Adipocyte (in vitro differentiated cells): Measurements from ENCODE around the gene ZNF100.
"Not testable (repeated sequence)": the region's sequence is repeated elsewhere in the genome, so short reads cannot be mapped to it uniquely, and the experiment has no call there.

Source experiments
- DNase-seq: peaks from one replicate; pipeline ENCODE4 v3.0.0-alpha.2; 2015; ENCODE audit warnings: low read depth
- H3K27me3 ChIP-seq: replicated peaks from 2 replicates; pipeline ENCODE4 v1.7.0; 2013; ENCODE audit warnings: mild to moderate bottlenecking, low read length, moderate library complexity; ENCODE audit not compliant: control insufficient read depth, insufficient read depth
- H3K36me3 ChIP-seq: 2 replicates; pipeline ENCODE4 v1.7.0; 2013; ENCODE audit warnings: low read length, mild to moderate bottlenecking, moderate library complexity; ENCODE audit not compliant: control insufficient read depth, insufficient read depth, severe bottlenecking
- H3K4me1 ChIP-seq: 2 replicates; pipeline ENCODE4 v1.7.0; 2013; ENCODE audit warnings: mild to moderate bottlenecking, low read length, moderate library complexity; ENCODE audit not compliant: control insufficient read depth, insufficient read depth
- H3K4me3 ChIP-seq: 2 replicates; pipeline ENCODE4 v1.7.0; 2013; ENCODE audit warnings: mild to moderate bottlenecking, low read length, moderate library complexity
- H3K9ac ChIP-seq: 2 replicates; pipeline ENCODE4 v1.7.0; 2013; ENCODE audit warnings: mild to moderate bottlenecking, low read length, moderate library complexity
- H3K9me3 ChIP-seq: 2 replicates; pipeline ENCODE4 v1.7.0; 2013; ENCODE audit warnings: mild to moderate bottlenecking, low read length, moderate library complexity; ENCODE audit not compliant: control insufficient read depth

The ZNF100 gene

DNA sequence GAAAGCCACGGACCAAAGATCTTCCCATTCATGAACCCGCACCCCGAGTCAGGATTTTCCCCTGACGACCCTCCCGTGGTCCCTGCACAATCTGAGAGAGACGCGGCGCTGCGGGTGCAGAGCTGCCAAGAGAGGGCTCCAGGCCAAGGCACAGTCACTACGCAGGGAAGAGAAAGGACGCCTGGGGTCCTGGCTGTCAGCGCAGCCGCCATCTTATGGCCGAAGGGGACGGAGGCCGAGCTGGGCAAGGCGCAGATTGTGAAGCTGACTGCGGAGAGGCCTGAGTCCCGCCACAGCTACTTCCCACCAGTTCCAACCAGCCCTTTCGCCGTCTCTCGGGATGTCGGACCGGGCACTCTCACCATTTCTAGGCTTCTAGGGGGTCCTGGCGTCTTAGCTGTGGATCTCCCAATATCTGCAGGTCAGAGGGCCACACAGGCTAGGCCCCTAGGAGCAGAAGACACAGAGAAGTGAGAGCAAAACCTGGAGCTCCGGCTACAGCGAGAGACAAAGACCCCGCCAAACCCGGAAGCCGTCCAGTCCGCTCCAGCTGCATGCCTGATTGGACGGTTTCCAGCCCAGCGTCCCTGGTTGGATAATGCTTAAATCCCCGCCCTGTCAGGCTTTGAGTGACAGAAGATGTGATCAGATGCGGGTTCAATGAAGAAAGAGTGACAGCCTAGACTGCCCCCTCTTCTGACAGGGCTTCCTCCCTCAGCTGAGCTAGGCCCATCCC is at the start of gene ZNF100:
ZNF100 (minus strand) TSS at position 515 of the 736 bp plus-strand sequence; CDS start at position 365, 150 bp downstream.
- peak; percentile 97 for DNase-seq
- Histone ChIP-seq H3K9ac (peak within 1 kb of the TSS; percentile 91), H3K27me3 (no peaks in the 10 kb centered on the region)

GRCh38 chr19:21812448-21812847 is 45.1 kb upstream of the ZNF100 start:
- Histone ChIP-seq H3K9ac (no peak overlapping the region), H3K27me3 (no peaks in the 10 kb centered on the region), H3K36me3 (peaks cover 100% of the 10 kb centered on the region), H3K9me3 (peaks cover 98% of the 10 kb centered on the region), H3K4me1 (no peaks in the 10 kb centered on the region), H3K4me3 (peak overlapping the region; percentile 70)
- DNase-seq, result no peak

More for the DNA sequence above, at the start of gene ZNF100:
- H3K4me3 ChIP-seq, result peak within 1 kb of the TSS; percentile 97
- no peaks in the 10 kb centered on the region for H3K4me1 ChIP-seq
- peaks cover 28% of the 10 kb centered on the region for H3K36me3 ChIP-seq
- no peaks in the 10 kb centered on the region for H3K9me3 ChIP-seq

- not testable (repeated sequence) for H3K4me1 ChIP-seq, DNase-seq, H3K27me3 ChIP-seq, H3K9ac ChIP-seq
- Histone ChIP-seq H3K4me3 (peak overlapping the region; percentile 70), H3K9me3 (peaks cover 100% of the 10 kb centered on the region), H3K36me3 (peaks cover 71% of the 10 kb centered on the region)
Observed at GRCh38 chr19:21808400-21809000, 41.1 kb upstream of the ZNF100 start.

- Histone ChIP-seq H3K9ac (no peak overlapping the region), H3K9me3 (peaks cover 18% of the 10 kb centered on the region), H3K36me3 (no peaks in the 10 kb centered on the region), H3K4me1 (no peaks in the 10 kb centered on the region), H3K27me3 (no peaks in the 10 kb centered on the region), H3K4me3 (no peak overlapping the region)
- no peak for DNase-seq
Observed at GRCh38 chr19:21789466-21790085, 22.2 kb upstream of the ZNF100 start.

DNA sequence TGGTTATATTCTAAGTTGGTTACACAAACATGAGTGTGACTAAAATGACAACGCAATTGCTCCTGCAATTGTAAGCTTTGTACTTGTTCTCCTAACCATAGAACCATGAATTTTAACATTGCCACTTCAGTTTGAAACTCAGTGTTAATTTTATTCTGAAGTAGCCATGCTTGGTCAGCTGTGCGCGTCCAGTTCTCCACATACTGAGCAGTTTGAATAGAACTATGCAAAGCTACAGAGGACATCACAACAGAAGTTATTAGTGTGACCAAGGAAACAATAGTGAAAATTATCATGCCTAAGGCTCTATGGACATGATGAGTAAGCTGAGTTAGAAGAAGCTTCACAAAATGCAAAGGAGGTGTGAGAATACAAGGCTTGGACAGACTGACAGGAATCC is 19.6 kb upstream of the ZNF100 start:
- Histone ChIP-seq H3K9me3 (peaks cover 10% of the 10 kb centered on the region), H3K36me3 (no peaks in the 10 kb centered on the region), H3K4me1 (no peaks in the 10 kb centered on the region), H3K4me3 (no peak overlapping the region), H3K27me3 (no peaks in the 10 kb centered on the region), H3K9ac (no peak overlapping the region)
- DNase-seq, result no peak

- not testable (repeated sequence) for H3K4me1 ChIP-seq
Observed at GRCh38 chr19:21775792-21776191, 8.4 kb upstream of the ZNF100 start.

DNA sequence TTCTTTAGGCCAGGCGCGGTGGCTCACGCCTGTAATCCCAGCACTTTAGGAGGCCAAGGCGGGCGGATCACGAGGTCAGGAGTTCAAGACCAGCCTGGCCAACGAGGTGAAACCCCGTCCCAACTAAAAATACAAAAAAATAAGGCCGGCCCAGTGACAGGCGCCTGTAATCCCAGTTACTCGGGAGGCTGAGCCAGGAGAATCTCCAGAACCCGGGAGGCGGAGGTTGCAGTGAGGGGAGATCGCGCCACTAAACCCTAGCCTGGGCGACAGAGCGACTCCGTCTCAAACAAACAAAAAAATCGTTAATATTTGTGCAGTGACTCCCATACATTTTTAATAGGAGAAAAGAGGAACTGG is 694 bp downstream of the ZNF100 start:
- DNase-seq, H3K9me3 ChIP-seq, H3K27me3 ChIP-seq, H3K4me1 ChIP-seq: not testable (repeated sequence)
- Histone ChIP-seq H3K4me3 (peak overlapping the region; percentile 97), H3K9ac (peak overlapping the region; percentile 91), H3K36me3 (peaks cover 34% of the 10 kb centered on the region)

More at GRCh38 chr19:21775792-21776191, 8.4 kb upstream of the ZNF100 start:
- H3K9me3 ChIP-seq, H3K36me3 ChIP-seq, H3K9ac ChIP-seq, H3K4me3 ChIP-seq, H3K27me3 ChIP-seq, DNase-seq: not testable (repeated sequence)

DNA sequence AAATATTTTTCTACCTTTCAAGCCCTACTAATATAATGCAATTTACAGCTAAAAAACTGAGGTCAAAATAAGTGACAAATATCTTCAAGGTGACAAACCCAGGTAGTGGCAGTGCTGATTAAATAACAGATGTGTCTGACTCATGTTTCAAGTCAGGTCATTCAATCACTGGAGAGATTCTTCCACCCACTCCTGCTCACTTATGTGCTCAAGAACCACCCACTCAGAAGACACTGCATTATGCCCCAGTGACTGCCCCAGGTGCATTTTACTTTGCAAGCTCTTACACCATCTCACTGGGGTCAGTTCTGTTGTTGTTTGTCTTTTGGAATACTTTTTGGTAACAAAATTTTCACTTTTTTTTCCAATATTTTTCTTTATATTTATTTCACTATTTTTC is 2.2 kb downstream of the ZNF100 start:
- no peaks in the 10 kb centered on the region for H3K4me1 ChIP-seq
- no peak for DNase-seq
- H3K27me3 ChIP-seq, result no peaks in the 10 kb centered on the region
- peaks cover 47% of the 10 kb centered on the region for H3K36me3 ChIP-seq
- H3K9ac ChIP-seq, result no peak overlapping the region
- H3K9me3 ChIP-seq, result no peaks in the 10 kb centered on the region
- H3K4me3 ChIP-seq, result no peak overlapping the region

DNA sequence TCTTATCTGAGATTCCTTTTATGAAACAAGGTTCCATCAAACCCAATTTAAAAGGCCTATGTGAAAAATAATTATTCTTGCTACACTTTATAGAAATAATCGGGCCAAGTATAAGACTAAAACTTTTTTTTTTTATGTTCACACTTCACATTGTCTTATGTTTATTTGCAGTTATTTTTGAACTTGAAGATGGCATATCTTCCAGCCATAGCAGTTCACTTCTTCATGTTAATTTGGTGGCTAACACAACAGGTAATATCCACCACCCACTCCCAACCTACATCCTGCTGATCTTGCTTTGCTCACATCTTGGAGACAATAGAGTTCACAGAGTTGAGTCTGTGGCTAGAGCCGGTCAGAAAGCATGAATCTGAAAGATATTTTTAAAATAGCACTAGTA is 5.8 kb downstream of the ZNF100 start:
- H3K9me3 ChIP-seq, H3K4me3 ChIP-seq, H3K4me1 ChIP-seq, H3K9ac ChIP-seq, DNase-seq, H3K27me3 ChIP-seq: not testable (repeated sequence)
- H3K36me3 ChIP-seq, result peaks cover 77% of the 10 kb centered on the region

DNA sequence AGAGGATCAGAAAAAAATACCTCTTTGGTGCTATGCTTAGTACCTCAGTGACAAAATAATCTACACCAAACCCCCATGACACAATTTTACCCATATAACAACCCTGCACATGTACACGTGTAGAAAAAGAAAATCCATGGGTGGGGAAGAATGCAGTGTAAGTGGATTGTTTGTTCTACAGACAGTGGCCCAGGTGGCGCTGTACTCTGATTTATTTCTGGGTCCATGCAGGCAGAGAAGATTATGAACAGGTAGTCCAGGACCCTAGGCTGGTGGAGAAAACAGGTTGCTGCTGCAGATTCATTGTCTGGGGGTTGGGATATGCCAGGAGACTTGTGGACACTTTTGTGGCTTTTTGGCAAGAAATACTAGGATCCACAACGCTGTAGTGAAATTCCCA is 9.1 kb downstream of the ZNF100 start:
- Histone ChIP-seq H3K9ac (no peak overlapping the region), H3K4me3 (no peak overlapping the region), H3K4me1 (no peaks in the 10 kb centered on the region), H3K9me3 (no peaks in the 10 kb centered on the region), H3K36me3 (peaks cover 79% of the 10 kb centered on the region), H3K27me3 (no peaks in the 10 kb centered on the region)
- DNase-seq, result no peak

GRCh38 chr19:21755555-21755954 is 11.8 kb downstream of the ZNF100 start:
- H3K4me3 ChIP-seq, H3K9ac ChIP-seq, H3K27me3 ChIP-seq, DNase-seq, H3K9me3 ChIP-seq: not testable (repeated sequence)
- Histone ChIP-seq H3K4me1 (peaks cover 14% of the 10 kb centered on the region), H3K36me3 (peaks cover 71% of the 10 kb centered on the region)
